ENCODE data around the gene VPS37D. TPM values are rescaled to one million over a fixed set of nuclear protein-coding genes. Genes with fewer than 3 reads are reported as not detected.
A peak's percentile ranks its signal among the peaks of the same experiment; 100 is the strongest.
"Not testable (repeated sequence)": the region's sequence is repeated elsewhere in the genome, so short reads cannot be mapped to it uniquely, and the experiment has no call there.

VPS37D gene
- polyA plus RNA-seq, 1 donor = 4.5 TPM

DNA sequence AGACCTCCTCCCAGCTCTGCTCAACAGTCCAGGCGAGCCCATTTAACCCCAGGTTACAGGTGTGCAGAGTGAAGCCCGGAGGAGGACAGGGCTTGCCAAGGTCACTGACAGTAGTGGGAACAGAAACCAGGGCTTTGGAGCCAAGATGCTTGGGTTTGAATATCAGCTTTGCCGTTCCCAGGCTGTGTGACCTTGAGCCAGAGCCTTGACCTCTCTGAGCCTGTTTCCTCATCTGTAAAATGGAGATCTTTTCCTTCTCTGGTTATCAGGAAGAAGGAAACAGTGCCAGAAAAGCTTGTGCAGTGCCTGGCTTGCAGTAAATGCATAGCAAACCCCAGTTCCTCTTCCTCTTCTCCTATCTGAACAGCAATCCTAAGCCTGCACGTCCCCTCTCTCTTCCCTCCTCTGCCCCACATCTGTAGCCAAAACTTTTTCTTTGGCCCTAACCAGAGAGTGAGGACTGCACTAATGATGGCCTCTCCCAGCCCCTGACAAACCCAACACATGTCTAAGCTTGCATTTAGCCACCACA is 21.9 kb upstream of the VPS37D start:
- peaks cover 3% of the 10 kb centered on the region for H3K36me3 ChIP-seq (ENCODE audit: control insufficient read depth, insufficient read depth, low read length)
- no CpG with 5 or more reads among the region's 4 CpGs for WGBS (ENCODE audit: insufficient coverage, low lambda C conversion rate)
- peaks cover 9% of the 10 kb centered on the region for H3K9me3 ChIP-seq (ENCODE audit: control insufficient read depth, low read depth, low read length)
- no peak for DNase-seq
- H3K27ac ChIP-seq (ENCODE audit: low read length) = peak overlapping the region; percentile 27
- peaks cover 15% of the 10 kb centered on the region for H3K27me3 ChIP-seq (ENCODE audit: control insufficient read depth, insufficient read depth, low read length)
- H3K4me1 ChIP-seq (ENCODE audit: control insufficient read depth, insufficient read depth, low read length) = peaks cover 34% of the 10 kb centered on the region
- H3K4me3 ChIP-seq (ENCODE audit: low read length) = no peak overlapping the region

DNA sequence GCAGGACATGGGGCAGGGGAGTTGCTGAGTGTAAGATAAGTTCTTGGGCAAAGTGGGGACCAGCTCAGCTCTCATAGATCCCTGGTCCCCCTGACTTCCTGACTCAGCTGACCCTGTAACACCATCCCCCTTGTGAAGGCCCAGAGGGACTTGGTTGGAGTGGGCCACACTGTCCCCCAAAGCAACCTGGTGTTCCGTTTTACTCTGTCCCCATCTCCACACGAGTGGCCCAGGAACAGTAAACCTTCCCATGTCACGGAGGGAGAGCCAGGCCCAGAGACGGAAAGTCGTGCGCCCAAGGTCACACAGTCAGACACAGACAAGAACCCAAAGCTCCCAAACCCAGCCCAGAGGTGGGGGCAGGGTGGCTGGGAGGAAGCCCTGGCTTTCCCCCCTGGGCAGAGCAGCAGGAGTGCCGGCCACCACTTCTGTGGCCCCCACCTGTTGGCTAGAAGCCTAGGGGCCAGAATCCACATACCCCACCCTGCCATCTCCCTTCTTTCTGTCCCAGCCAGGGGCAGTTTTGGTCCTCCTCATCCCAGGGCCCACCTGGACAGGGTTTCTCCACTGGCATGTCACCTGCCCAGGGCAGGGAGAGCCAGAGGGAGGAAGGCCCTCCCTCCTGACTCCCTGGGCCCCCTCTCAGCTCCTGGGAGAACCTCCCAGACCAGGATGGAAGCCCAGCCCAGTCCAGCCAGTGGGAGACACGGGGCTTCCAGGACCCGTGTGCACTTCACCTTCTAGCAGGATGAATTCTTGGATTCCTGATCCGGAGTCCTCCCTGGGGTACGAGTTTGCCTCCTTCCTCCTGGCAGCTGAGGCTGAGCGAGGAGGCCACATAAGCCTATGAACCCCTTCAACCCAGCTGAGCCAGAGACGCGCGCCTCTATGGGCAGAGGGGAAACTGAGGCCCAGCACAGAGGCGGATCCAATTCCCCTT is 20.6 kb upstream of the VPS37D start:
- peaks cover 34% of the 10 kb centered on the region for H3K4me1 ChIP-seq (ENCODE audit: control insufficient read depth, insufficient read depth, low read length)
- no CpG with 5 or more reads among the region's 16 CpGs for WGBS (ENCODE audit: insufficient coverage, low lambda C conversion rate)
- H3K4me3 ChIP-seq (ENCODE audit: low read length) = peak overlapping the region; percentile 42
- peak in 1 of 2 donors; percentile 25 for DNase-seq
- peaks cover 3% of the 10 kb centered on the region for H3K36me3 ChIP-seq (ENCODE audit: control insufficient read depth, insufficient read depth, low read length)
- no peaks in the 10 kb centered on the region for H3K9me3 ChIP-seq (ENCODE audit: control insufficient read depth, low read depth, low read length)
- H3K27ac ChIP-seq (ENCODE audit: low read length) = peak overlapping the region; percentile 70
- peaks cover 15% of the 10 kb centered on the region for H3K27me3 ChIP-seq (ENCODE audit: control insufficient read depth, insufficient read depth, low read length)

DNA sequence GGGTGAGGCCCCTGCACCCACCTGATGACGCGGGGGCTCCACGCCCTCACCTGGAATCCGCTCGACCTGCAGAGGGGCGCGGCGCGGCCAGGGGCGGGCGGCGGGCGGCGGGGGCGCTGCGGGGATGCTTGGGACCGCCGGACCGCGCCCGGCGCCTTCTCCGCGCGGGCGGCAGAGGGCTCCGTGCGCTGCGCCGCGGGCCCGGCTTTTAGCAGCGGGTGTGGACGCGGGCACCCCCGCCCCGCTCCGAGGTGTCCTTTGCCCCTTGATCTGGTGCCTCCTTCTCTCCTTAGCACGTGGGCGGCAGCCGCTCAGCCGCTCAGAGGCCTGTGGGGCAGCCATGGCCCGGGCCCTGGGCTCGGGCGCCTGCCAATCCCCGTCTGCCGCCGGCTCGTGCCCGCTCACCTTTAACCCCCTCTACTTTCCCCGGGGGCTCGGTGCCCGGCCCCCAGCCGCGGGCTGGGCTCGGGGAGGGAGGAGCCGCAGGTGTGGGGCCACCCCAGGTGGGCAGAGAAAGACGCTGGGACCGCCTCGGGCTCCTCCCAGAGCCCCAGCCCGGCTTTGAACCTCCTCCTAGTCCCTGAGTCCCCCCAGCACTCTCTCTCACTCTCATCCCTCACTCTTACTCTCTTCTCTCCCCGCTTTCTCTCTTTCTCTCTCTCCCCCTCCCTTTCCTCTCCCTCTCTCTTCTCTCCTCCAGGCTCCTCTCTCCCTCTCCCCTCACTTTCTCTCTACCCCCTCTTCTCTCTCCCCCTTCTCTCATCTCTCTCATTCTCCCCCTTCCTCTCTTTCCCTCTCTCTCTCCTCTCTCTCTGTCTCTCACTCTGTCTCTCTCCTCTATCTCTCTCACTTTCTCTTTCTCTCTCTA is 19.7 kb upstream of the VPS37D start:
- peak overlapping the region; percentile 42 for H3K4me3 ChIP-seq (ENCODE audit: low read length)

DNA sequence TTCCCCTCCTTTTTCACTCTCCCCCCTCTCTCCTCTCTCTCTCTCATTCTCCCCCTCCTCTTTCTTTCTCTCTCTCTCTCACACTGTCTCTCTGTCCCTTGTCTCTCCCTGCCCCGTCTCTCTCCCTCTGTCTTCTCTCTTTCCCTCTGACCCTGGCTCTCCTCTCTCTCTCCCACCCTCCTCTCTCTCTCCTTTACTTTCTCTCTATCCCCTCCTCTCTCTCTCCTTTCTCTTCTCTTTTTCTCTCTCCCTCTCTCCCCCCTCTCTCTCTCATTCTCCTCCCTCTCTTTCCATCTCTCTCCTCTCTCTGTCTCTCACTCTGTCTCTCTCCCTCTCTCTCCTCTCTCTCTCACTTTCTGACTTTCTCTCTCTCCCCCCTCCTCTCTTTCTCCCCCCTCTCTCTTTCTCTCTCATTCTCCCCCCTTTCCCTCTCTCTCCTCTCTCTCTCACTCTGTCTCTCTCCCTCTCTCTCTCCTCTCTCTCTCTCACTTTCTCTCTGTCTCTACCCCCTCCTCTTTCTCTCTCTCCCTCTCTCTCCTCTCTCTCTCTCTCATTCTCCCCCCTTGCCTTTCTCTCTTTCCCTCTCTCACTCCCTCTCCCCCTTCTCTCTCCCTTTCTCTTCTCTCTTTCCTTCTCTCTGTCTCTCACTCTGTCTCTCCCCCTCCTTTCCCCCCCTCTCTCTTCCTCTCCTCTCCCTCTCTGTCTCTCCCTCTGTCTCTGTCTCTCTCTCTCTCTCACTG is 18.9 kb upstream of the VPS37D start:
- H3K4me3 ChIP-seq (ENCODE audit: low read length) = peak overlapping the region; percentile 42
- H3K9me3 ChIP-seq (ENCODE audit: control insufficient read depth, low read depth, low read length) = no peaks in the 10 kb centered on the region
- DNase-seq = no peak
- H3K27ac ChIP-seq (ENCODE audit: low read length) = peak overlapping the region; percentile 86
- H3K27me3 ChIP-seq (ENCODE audit: control insufficient read depth, insufficient read depth, low read length) = peaks cover 19% of the 10 kb centered on the region
- no peaks in the 10 kb centered on the region for H3K36me3 ChIP-seq (ENCODE audit: control insufficient read depth, insufficient read depth, low read length)
- peaks cover 34% of the 10 kb centered on the region for H3K4me1 ChIP-seq (ENCODE audit: control insufficient read depth, insufficient read depth, low read length)
- WGBS (ENCODE audit: insufficient coverage, low lambda C conversion rate) = 56% methylated on average over 1 of the region's 1 CpG

More for the DNA sequence above, 19.7 kb upstream of the VPS37D start:
- H3K4me1 ChIP-seq (ENCODE audit: control insufficient read depth, insufficient read depth, low read length) = peaks cover 34% of the 10 kb centered on the region
- H3K27me3 ChIP-seq (ENCODE audit: control insufficient read depth, insufficient read depth, low read length) = peaks cover 15% of the 10 kb centered on the region
- H3K9me3 ChIP-seq (ENCODE audit: control insufficient read depth, low read depth, low read length) = no peaks in the 10 kb centered on the region
- H3K36me3 ChIP-seq (ENCODE audit: control insufficient read depth, insufficient read depth, low read length) = peaks cover under 1% of the 10 kb centered on the region
- 0% methylated on average over 3 of the region's 62 CpGs for WGBS (ENCODE audit: insufficient coverage, low lambda C conversion rate)
- H3K27ac ChIP-seq (ENCODE audit: low read length) = peak overlapping the region; percentile 86
- peak; percentile 93 to 97 for DNase-seq

DNA sequence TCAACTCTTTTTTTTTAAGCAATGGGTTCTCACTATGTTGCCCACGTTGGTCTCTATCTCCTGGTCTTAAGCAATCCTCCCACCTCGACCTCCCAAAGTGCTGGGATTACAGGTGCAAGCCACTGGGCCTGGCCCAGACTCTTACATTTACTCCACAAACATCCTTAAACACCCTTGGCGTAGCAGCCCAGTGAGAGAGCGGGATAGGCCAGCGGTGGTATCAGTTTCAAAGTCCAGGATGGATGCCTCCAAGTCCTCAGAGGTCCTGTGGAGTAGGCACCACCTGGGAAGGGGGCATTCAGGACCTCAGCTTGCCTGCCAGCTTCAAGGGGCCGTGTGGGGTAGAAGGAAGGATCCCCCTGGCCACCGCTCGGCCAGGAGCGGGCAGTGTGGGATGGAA is 18.1 kb upstream of the VPS37D start:
- peaks cover 19% of the 10 kb centered on the region for H3K27me3 ChIP-seq (ENCODE audit: control insufficient read depth, insufficient read depth, low read length)
- DNase-seq = peak in 1 of 2 donors; percentile 69
- H3K27ac ChIP-seq (ENCODE audit: low read length) = no peak overlapping the region

DNA sequence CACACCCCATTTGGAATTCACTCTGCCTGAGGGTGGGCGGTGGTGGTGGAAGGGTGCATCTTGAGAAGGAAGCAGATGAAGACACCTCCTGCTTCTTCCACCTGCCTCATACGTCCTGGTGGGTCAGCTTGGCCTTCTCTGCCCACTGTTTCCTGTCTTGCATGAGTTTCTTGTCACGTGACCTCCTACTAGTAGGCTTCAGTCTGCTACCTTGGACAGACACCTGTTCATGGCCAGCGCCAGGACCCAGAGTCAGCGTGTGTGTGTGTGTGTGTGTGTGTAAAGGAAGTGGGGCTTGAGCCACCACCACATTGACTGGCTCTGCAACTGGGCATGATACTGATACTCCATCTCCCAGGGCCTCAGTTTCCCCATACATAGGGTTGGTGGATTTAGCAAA is 17.1 kb upstream of the VPS37D start:
- Histone ChIP-seq H3K4me3 (ENCODE audit: low read length) (no peak overlapping the region), H3K9me3 (ENCODE audit: control insufficient read depth, low read depth, low read length) (no peaks in the 10 kb centered on the region)
- WGBS (ENCODE audit: insufficient coverage, low lambda C conversion rate) = no CpG with 5 or more reads among the region's 5 CpGs

More for the DNA sequence above, 18.1 kb upstream of the VPS37D start:
- Histone ChIP-seq H3K9me3 (ENCODE audit: control insufficient read depth, low read depth, low read length) (no peaks in the 10 kb centered on the region), H3K4me3 (ENCODE audit: low read length) (no peak overlapping the region), H3K4me1 (ENCODE audit: control insufficient read depth, insufficient read depth, low read length) (peaks cover 34% of the 10 kb centered on the region), H3K36me3 (ENCODE audit: control insufficient read depth, insufficient read depth, low read length) (no peaks in the 10 kb centered on the region)
- no CpG with 5 or more reads among the region's 9 CpGs for WGBS (ENCODE audit: insufficient coverage, low lambda C conversion rate)

DNA sequence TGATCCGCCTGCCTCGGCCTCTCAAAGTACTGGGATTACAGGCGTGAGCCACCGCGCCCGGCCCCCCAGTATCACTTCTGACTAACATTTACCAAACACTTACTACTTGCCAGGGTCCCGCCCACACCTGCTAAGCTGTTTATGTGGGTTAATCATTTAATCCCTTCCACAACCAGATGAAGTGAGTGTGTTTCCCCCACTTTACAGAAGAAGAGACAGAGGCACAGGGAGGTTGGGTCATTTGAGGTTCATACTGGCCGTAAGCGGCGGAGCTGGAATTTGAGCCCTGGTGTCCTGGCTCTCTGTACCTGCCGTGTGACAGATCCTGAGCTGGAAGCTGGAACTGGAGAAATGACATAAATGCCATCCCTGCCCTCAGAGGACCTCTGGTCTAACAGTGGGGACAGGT is 15.1 kb upstream of the VPS37D start:
- WGBS (ENCODE audit: insufficient coverage, low lambda C conversion rate) = no CpG with 5 or more reads among the region's 11 CpGs
- H3K36me3 ChIP-seq (ENCODE audit: control insufficient read depth, insufficient read depth, low read length) = no peaks in the 10 kb centered on the region
- H3K4me3 ChIP-seq (ENCODE audit: low read length) = no peak overlapping the region
- peak in 1 of 2 donors; percentile 77 for DNase-seq
- peaks cover 15% of the 10 kb centered on the region for H3K4me1 ChIP-seq (ENCODE audit: control insufficient read depth, insufficient read depth, low read length)
- H3K27me3 ChIP-seq (ENCODE audit: control insufficient read depth, insufficient read depth, low read length) = peaks cover 11% of the 10 kb centered on the region
- no peaks in the 10 kb centered on the region for H3K9me3 ChIP-seq (ENCODE audit: control insufficient read depth, low read depth, low read length)
- no peak overlapping the region for H3K27ac ChIP-seq (ENCODE audit: low read length)

More for the DNA sequence above, 17.1 kb upstream of the VPS37D start:
- peaks cover 24% of the 10 kb centered on the region for H3K4me1 ChIP-seq (ENCODE audit: control insufficient read depth, insufficient read depth, low read length)
- no peaks in the 10 kb centered on the region for H3K36me3 ChIP-seq (ENCODE audit: control insufficient read depth, insufficient read depth, low read length)
- peaks cover 19% of the 10 kb centered on the region for H3K27me3 ChIP-seq (ENCODE audit: control insufficient read depth, insufficient read depth, low read length)
- DNase-seq = no peak
- H3K27ac ChIP-seq (ENCODE audit: low read length) = no peak overlapping the region

DNA sequence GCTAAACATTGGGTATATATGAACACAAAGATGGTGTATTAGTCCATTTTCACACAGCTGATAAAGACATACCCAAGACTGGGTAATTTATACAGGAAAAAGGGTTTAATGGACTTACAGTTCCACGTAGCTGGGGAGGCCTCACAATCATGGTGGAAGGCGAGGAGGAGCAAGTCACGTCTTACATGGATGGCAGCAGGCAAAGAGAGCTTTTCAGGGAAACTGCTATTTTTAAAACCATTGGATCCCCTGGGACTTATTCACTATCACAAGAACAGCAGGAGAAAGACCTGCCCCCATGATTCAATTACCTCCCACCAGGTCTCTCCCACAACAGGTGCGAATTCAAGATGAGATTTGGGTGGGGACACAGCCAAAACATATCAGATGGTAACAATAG is 12.3 kb upstream of the VPS37D start:
- WGBS (ENCODE audit: insufficient coverage, low lambda C conversion rate) = no CpG with 5 or more reads among the region's 4 CpGs

DNA sequence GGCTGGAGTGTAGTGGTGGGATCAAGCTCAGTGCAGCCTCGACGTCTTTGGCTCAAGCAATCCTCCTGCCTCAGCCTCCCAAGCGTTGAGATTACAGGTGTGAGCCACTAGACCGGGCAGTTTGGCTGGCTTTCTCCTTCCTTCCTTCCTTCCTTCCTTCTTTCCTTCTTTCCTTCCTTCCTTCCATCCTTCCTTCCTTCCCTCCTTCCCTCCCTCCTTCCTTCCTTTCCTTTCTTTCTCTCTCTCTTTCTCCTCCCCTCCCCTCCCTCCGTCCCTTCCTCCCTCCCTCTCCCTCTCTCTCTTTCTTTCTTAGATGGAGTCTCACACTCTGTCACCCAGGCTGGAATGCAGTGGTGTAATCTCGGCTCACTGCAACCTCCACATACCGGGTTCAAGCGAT is 7.6 kb upstream of the VPS37D start:
- Histone ChIP-seq H3K4me3 (ENCODE audit: low read length) (no peak overlapping the region), H3K9me3 (ENCODE audit: control insufficient read depth, low read depth, low read length) (no peaks in the 10 kb centered on the region), H3K27me3 (ENCODE audit: control insufficient read depth, insufficient read depth, low read length) (no peaks in the 10 kb centered on the region), H3K4me1 (ENCODE audit: control insufficient read depth, insufficient read depth, low read length) (no peaks in the 10 kb centered on the region), H3K36me3 (ENCODE audit: control insufficient read depth, insufficient read depth, low read length) (no peaks in the 10 kb centered on the region), H3K27ac (ENCODE audit: low read length) (no peak overlapping the region)
- WGBS (ENCODE audit: insufficient coverage, low lambda C conversion rate) = 65% methylated on average over 2 of the region's 8 CpGs
- no peak for DNase-seq

More for the DNA sequence above, 12.3 kb upstream of the VPS37D start:
- H3K27me3 ChIP-seq (ENCODE audit: control insufficient read depth, insufficient read depth, low read length); H3K27ac ChIP-seq (ENCODE audit: low read length); H3K36me3 ChIP-seq (ENCODE audit: control insufficient read depth, insufficient read depth, low read length); H3K4me1 ChIP-seq (ENCODE audit: control insufficient read depth, insufficient read depth, low read length); H3K4me3 ChIP-seq (ENCODE audit: low read length); H3K9me3 ChIP-seq (ENCODE audit: control insufficient read depth, low read depth, low read length); DNase-seq: not testable (repeated sequence)

All from large intestine (tissue), 3 donors.